ENCODE measurements around the gene LRFN2.

DNA sequence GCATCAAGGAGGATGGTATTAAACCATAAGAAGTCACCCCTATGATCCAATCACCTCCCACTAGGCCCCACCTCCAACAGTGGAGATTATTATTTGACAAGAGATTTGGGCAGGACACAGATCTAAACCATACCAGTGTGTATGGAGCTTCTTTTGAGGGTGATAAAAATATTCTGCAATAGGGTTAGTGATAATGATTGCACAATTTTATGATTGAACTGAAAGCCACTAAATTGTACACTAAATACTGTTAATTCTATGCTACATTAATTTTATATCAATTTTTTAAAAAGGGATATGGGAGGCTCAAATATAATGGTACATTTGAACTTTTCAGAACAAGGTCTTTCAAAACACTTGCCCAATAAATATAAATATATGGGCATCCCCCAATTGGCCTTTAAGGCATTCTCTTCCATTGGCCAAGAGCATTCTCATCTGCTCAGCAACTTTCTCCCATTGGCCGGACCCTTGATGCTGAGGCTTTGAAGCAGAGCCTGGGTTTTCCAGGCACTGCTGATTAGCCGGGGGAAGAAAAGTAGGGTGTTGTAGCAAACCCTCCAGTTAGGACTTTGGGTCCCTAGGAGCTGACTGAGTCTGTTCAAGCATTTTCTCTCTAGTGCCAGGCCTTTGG is 209.9 kb downstream of the LRFN2 start:
- TF ChIP-seq, protein P1, sequence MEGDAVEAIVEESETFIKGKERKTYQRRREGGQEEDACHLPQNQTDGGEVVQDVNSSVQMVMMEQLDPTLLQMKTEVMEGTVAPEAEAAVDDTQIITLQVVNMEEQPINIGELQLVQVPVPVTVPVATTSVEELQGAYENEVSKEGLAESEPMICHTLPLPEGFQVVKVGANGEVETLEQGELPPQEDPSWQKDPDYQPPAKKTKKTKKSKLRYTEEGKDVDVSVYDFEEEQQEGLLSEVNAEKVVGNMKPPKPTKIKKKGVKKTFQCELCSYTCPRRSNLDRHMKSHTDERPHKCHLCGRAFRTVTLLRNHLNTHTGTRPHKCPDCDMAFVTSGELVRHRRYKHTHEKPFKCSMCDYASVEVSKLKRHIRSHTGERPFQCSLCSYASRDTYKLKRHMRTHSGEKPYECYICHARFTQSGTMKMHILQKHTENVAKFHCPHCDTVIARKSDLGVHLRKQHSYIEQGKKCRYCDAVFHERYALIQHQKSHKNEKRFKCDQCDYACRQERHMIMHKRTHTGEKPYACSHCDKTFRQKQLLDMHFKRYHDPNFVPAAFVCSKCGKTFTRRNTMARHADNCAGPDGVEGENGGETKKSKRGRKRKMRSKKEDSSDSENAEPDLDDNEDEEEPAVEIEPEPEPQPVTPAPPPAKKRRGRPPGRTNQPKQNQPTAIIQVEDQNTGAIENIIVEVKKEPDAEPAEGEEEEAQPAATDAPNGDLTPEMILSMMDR (IDR thresholded peaks at IDR 0.05): no peak
- TF ChIP-seq POLR2A (IDR thresholded peaks at IDR 0.05) (no peak), POLR2AphosphoS5 (IDR thresholded peaks at IDR 0.05) (no peak)

All from breast epithelium (tissue), 3 donors.